GM23338 (cell line): ENCODE results near the gene TGOLN2. TPM values are rescaled to one million over a fixed set of nuclear protein-coding genes. Genes with fewer than 3 reads are reported as not detected.

ENCODE experiments used
- ATAC-seq: fragments of 200-7000 bp; cut with Tn5 transposase; 3 replicates; pipeline ENCODE4 v1.9.1; 2020
- DNase-seq: peaks from one replicate; pipeline ENCODE4 v3.0.0-alpha.2; 2015; ENCODE audit warnings: low spot score
- H2AFZ ChIP-seq: fragments of 200-600 bp; sonication (generic); 2 replicates; pipeline ENCODE4 v1.8.0; 2016; ENCODE audit warnings: antibody characterized with exemption, mild to moderate bottlenecking, moderate library complexity
- H3F3A ChIP-seq: fragments of 200-600 bp; sonication (generic); replicated peaks from 2 replicates; pipeline ENCODE4 v1.8.0; 2017; ENCODE audit warnings: antibody characterized with exemption, mixed run types, low read depth
- H3K27ac ChIP-seq: fragments of 200-600 bp; sonication (generic); 2 replicates; pipeline ENCODE4 v1.6.1; 2016; ENCODE audit warnings: low read depth
- H3K27me3 ChIP-seq: fragments of 200-600 bp; sonication (generic); 2 replicates; pipeline ENCODE4 v1.8.0; 2016; ENCODE audit warnings: mild to moderate bottlenecking, mixed run types, moderate library complexity; ENCODE audit not compliant: insufficient read depth
- H3K36me3 ChIP-seq: fragments of 200-600 bp; sonication (generic); 2 replicates; pipeline ENCODE4 v1.8.0; 2016; ENCODE audit warnings: mild to moderate bottlenecking; ENCODE audit not compliant: insufficient read depth
- H3K4me1 ChIP-seq: fragments of 200-600 bp; sonication (generic); 2 replicates; pipeline ENCODE4 v1.8.0; 2016; ENCODE audit warnings: mild to moderate bottlenecking, moderate library complexity; ENCODE audit not compliant: insufficient read depth
- H3K4me2 ChIP-seq: fragments of 200-600 bp; sonication (generic); 2 replicates; pipeline ENCODE4 v1.7.1; 2017; ENCODE audit warnings: mixed run types
- H3K4me3 ChIP-seq: fragments of 200-600 bp; sonication (generic); 2 replicates; pipeline ENCODE4 v1.6.1; 2016; ENCODE audit warnings: mixed run types
- H3K79me2 ChIP-seq: fragments of 200-600 bp; sonication (generic); replicated peaks from 2 replicates; pipeline ENCODE4 v1.8.0; 2017; ENCODE audit warnings: mild to moderate bottlenecking; ENCODE audit not compliant: insufficient read depth
- H3K9me2 ChIP-seq: fragments of 200-600 bp; sonication (generic); 2 replicates; pipeline ENCODE4 v1.8.0; 2017; ENCODE audit not compliant: insufficient read depth
- H4K20me1 ChIP-seq: fragments of 200-600 bp; sonication (generic); replicated peaks from 2 replicates; pipeline ENCODE4 v1.8.0; 2017; ENCODE audit warnings: mild to moderate bottlenecking; ENCODE audit not compliant: insufficient read depth
- H3K27ac Mint-ChIP-seq: 2 replicates; pipeline ENCODE4 v1.8.0; 2020; ENCODE audit warnings: inconsistent platforms, mild to moderate bottlenecking, moderate library complexity, mixed read lengths
- H3K27me3 Mint-ChIP-seq: 3 replicates; pipeline ENCODE4 v1.8.0; 2022; ENCODE audit warnings: low read depth, mild to moderate bottlenecking, moderate library complexity, mixed read lengths, inconsistent platforms; ENCODE audit not compliant: insufficient read depth, poor library complexity
- H3K36me3 Mint-ChIP-seq: 3 replicates; pipeline ENCODE4 v1.8.0; 2021; ENCODE audit warnings: low read depth, mild to moderate bottlenecking, inconsistent platforms, moderate library complexity, mixed read lengths
- H3K4me1 Mint-ChIP-seq: 3 replicates; pipeline ENCODE4 v1.8.0; 2020; ENCODE audit warnings: mild to moderate bottlenecking, inconsistent platforms, mixed read lengths
- H3K4me3 Mint-ChIP-seq: 3 replicates; pipeline ENCODE4 v1.8.0; 2021; ENCODE audit warnings: moderate library complexity, mild to moderate bottlenecking, inconsistent platforms, mixed read lengths
- H3K9me3 Mint-ChIP-seq: 3 replicates; pipeline ENCODE4 v1.8.0; 2020; ENCODE audit warnings: moderate library complexity, mild to moderate bottlenecking, inconsistent platforms, mixed read lengths
- CREB1 ChIP-seq: fragments of 250-450 bp; sonication (Bioruptor Pico); IDR thresholded peaks from 2 replicates; pipeline ENCODE4 v1.5.0; 2020; ENCODE audit warnings: low read depth, mild to moderate bottlenecking, moderate library complexity
- CTCF ChIP-seq, 2 experiments: fragments of 200-600 bp in 1 of 2; sonication (generic) in 1 of 2; conservative IDR thresholded peaks; 2 replicates each; pipeline versions ENCODE4 v1.5.1 to v1.6.1; 2016 to 2017; ENCODE audit warnings: antibody characterized with exemption in 2 of 2, low read depth in 2 of 2, mild to moderate bottlenecking in 2 of 2, moderate library complexity in 1 of 2
- ETS1 ChIP-seq: IDR thresholded peaks from 2 replicates; pipeline ENCODE4 v1.6.1; 2016; ENCODE audit warnings: antibody characterized with exemption
- EZH2 ChIP-seq: fragments of 200-600 bp; sonication (generic); IDR thresholded peaks from one replicate; pipeline ENCODE4 v1.8.0; 2017; ENCODE audit warnings: antibody characterized with exemption, mild to moderate bottlenecking, low read depth; ENCODE audit not compliant: unreplicated experiment
- EZH2phosphoT487 ChIP-seq: fragments of 200-600 bp; sonication (generic); IDR thresholded peaks from one replicate; pipeline ENCODE4 v1.8.1; 2018; ENCODE audit warnings: antibody characterized with exemption; ENCODE audit not compliant: unreplicated experiment
- JUNB ChIP-seq: IDR thresholded peaks from one replicate; pipeline ENCODE4 v1.6.1; 2016; ENCODE audit warnings: antibody characterized with exemption; ENCODE audit not compliant: unreplicated experiment
- NANOG ChIP-seq: IDR thresholded peaks from 2 replicates; pipeline ENCODE4 v1.6.1; 2016; ENCODE audit warnings: antibody characterized with exemption, borderline replicate concordance
- POLR2AphosphoS5 ChIP-seq: IDR thresholded peaks from 2 replicates; pipeline ENCODE4 v1.6.1; 2016; ENCODE audit warnings: antibody characterized with exemption, low read depth
- REST ChIP-seq: IDR thresholded peaks from one replicate; pipeline ENCODE4 v1.6.1; 2018; ENCODE audit warnings: antibody characterized with exemption; ENCODE audit not compliant: unreplicated experiment
- STAT1 ChIP-seq: IDR thresholded peaks from one replicate; pipeline ENCODE4 v1.6.1; 2016; ENCODE audit warnings: antibody characterized with exemption; ENCODE audit not compliant: unreplicated experiment
- ZNF114 ChIP-seq: fragments of 250-450 bp; sonication (Bioruptor Pico); IDR thresholded peaks from 2 replicates; pipeline ENCODE4 v1.5.0; 2020; ENCODE audit warnings: mild to moderate bottlenecking, moderate library complexity
- ZNF331 ChIP-seq: fragments of 250-450 bp; sonication (Bioruptor Pico); IDR thresholded peaks from 2 replicates; pipeline ENCODE4 v1.5.0; 2020; ENCODE audit warnings: low read depth, mild to moderate bottlenecking, moderate library complexity
- ZNF462 ChIP-seq: fragments of 250-450 bp; sonication (Bioruptor Pico); IDR thresholded peaks from 2 replicates; pipeline ENCODE4 v1.5.0; 2020; ENCODE audit warnings: mild to moderate bottlenecking, moderate library complexity
- polyA plus RNA-seq: library from polyadenylated mRNA; unstranded; fragments of >200 nt; fragmentation: Nextera tagmentation; extraction: Ambion mirVana; gene quantifications from 2 replicates; pipeline ENCODE4 v1.2.1, GENCODE V29; 2016
- total RNA-seq: library from RNA; depleted of rRNA; stranded (reverse); fragments of >200 nt; shearing (Covaris generic); gene quantifications from 2 replicates; pipeline ENCODE4 v1.2.3, GENCODE V29; 2014

Gene TGOLN2
- total and polyA plus RNA-seq, 2 experiments from 2014 or later: 20.8 to 48.3 TPM

- Mint-ChIP-seq H3K9me3 (no peaks in the 10 kb centered on the region), H3K4me3 (no peak overlapping the region; the same call in 2 of the 3 replicates), H3K36me3 (peaks cover 56% of the 10 kb centered on the region), H3K27me3 (peaks cover 18% of the 10 kb centered on the region), H3K4me1 (peaks cover 32% of the 10 kb centered on the region), H3K27ac (no peak overlapping the region)
- H3K36me3 ChIP-seq: peaks cover 5% of the 10 kb centered on the region; the same call in 1 of the 2 replicates
- no peak overlapping the region for H3K4me3 ChIP-seq
- no peaks in the 10 kb centered on the region for H3K79me2 ChIP-seq
- peak overlapping the region; percentile 73 for H3K27ac ChIP-seq
- TF ChIP-seq POLR2AphosphoS5 (no peak), CTCF (conservative IDR thresholded peaks at IDR 0.05; ENCODE audit: low read depth in 2 of 2) (no peak), ZNF114 (CRISPR knock-in tag) (no peak), CREB1 (CRISPR knock-in tag) (no peak), EZH2phosphoT487 (no peak), EZH2 (no peak), STAT1 (no peak), ZNF331 (CRISPR knock-in tag) (no peak), REST (no peak), JUNB (no peak), ETS1 (no peak), NANOG (no peak), ZNF462 (CRISPR knock-in tag) (no peak)
- no peaks in the 10 kb centered on the region for H3K27me3 ChIP-seq
- H4K20me1 ChIP-seq: peaks cover 9% of the 10 kb centered on the region
- ATAC-seq (no peak), DNase-seq (no peak)
- H3K9me2 ChIP-seq: no peaks in the 10 kb centered on the region
- H3K4me2 ChIP-seq: no peak overlapping the region
- H3K4me1 ChIP-seq: peaks cover 21% of the 10 kb centered on the region
- no peak overlapping the region for H2AFZ ChIP-seq
- H3F3A ChIP-seq: peaks cover 14% of the 10 kb centered on the region
These were observed 18.0 kb downstream of the TGOLN2 start for GRCh38 chr2:85309699-85310321.
